Suppressor macrophage treated with lipopolysaccharide for 1 hour (primary cell): ENCODE data around the gene MBOAT7.
"Not testable (repeated sequence)": the region's sequence is repeated elsewhere in the genome, so short reads cannot be mapped to it uniquely, and the experiment has no call there.

ENCODE experiments used
- DNase-seq, 3 donors: peaks; one replicate each; pipeline ENCODE4 v3.0.0-alpha.2; 2020 to 2022

The MBOAT7 gene

DNA sequence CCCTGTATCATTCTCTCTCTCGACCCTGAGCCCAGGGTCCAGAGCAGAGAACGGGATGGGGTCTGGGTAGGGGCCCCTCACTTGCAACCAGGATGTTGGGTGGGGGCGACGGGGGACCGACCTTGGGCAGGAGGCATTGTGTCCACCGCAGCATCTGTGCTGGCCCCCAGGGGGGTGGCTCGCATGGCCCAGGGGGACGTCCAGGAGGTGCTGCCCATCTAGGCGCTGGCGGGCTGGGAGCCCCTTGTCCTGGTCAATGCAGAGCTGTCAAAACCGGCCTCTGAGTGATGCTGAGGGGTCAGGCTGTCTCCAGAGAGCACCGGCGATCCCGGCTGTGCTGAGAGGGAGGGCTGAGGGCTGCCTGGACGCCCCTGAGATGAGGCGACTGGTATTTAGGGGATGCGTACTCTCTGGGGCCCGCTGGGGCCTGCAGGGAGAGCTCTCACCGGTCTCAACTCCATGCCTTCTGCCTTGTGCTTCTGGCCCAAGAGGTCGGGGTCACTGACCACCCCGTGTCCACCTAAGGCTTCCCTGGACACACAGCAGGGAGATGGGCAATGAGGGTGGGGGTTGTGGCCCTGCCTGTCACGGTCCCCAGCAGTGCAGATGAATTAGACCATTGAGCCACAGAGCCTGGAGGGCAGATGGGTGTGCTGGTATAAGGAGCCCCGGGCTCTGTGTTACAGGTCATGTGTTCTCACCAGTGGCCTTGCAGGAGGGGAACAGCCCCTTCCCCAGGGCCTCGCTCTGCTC is 19.9 kb upstream of the MBOAT7 start:
- DNase-seq = no peak

DNA sequence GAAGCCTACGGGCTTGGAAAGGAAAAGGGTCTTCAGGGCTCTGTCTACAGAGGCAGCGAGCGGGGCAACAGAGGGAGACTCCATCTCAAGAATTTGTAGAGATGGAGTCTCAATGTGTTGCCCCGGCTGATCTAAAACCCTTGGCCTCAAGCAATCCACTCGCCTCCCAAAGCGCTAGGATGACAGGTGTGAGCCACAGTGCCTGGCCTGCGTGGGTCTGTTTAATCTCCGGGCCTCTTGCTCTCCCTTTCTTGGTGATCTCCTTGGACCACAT is 19.3 kb upstream of the MBOAT7 start:
- DNase-seq = no peak

DNA sequence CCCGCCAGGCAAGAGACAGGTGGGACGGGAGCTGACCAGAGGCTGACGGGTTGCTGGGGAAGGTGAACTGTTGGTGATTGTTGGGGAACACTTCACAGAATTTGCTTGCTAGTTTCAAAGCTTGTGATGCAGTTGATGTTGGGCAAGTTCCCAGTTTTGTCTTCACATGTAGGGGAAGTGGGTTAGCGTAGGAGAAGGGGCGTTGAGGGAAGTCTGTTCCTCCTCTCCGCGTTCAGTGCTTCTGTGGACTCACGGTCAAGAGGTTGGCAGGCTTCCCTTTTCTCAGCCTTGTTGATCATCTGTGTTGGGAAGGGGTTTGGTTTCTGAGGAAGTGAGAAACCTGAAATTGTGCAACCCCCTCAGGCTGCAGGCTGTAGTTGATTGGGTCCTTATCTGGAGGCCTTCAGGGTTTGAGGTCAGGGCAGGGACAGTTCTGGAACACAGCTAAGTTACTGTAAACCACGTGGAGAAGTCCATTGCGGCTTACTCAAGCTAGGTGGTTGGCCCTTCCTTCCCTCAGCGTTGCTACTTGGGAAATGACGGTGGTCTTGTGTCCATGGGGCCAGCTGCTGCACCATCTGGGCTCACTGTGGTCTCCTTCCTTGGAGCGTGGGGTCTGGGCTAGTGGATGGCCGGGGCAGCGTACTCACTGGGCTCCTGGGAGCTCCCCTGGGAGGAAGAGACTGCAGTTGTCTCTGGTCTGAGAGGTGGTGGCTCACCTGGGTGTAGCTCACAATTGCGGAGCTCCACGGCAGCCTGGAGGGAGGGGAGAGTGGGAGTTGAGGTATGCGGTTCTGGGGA is 18.8 kb upstream of the MBOAT7 start:
- DNase-seq = peak; percentile 96 to 100 (median 98)

DNA sequence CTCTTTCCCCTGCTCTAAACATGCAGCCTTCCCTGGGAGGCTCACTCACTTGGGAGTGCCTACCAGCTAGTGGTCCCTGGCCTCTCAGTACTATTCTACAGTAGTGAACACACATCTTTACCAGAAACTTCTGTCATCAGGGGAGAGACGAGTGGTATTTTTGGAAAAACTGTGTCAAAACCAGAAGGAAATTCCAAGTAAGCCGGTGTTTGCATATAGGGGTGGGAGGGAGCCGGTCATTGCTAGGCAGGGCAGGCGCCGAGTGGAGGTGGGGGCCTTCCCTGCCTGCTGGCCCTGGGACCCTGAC is 18.2 kb upstream of the MBOAT7 start:
- DNase-seq = peak; percentile 88 to 98 (median 91)

DNA sequence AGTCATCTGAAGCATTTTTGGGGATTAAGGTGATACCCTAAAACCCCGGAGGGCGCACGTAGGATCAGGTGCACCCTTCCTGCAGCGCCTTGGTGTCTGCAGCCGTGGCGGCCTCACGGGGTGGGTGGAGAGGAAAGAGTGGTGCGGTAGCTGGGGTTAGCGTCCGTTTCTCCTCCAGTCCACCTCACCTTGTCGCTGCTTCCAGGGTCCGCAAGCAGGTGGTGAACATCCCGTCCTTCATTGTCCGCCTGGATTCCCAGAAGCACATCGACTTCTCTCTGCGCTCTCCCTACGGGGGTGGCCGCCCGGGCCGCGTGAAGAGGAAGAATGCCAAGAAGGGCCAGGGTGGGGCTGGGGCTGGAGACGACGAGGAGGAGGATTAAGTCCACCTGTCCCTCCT is 17.8 kb upstream of the MBOAT7 start:
- DNase-seq = peak in 1 of 3 donors; percentile 48

DNA sequence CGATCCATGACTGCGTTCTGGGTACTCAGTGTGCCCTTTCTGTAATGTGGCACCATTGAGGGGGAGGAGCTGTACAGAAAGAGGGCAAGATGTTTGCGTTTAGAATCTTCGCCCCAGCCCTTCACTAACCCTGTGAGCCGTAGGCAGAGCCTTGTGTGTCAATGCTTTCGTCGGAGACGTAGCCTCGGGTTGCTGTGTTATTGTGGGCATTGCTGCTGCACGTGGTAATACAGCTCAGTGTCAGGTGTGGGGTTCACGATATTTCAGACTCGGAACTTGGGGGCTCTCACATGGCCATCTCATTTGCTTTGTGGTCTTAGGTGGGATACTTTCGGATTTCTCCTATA is 17.4 kb upstream of the MBOAT7 start:
- no peak for DNase-seq

- DNase-seq = peak in 2 of 3 donors; percentile 36 to 43
Measured at GRCh38 chr19:54206030-54206830, 16.9 kb upstream of the MBOAT7 start.

- DNase-seq = no peak
Measured at GRCh38 chr19:54204767-54205468, 15.5 kb upstream of the MBOAT7 start.

GRCh38 chr19:54203151-54203611 is 13.8 kb upstream of the MBOAT7 start:
- no peak for DNase-seq

DNA sequence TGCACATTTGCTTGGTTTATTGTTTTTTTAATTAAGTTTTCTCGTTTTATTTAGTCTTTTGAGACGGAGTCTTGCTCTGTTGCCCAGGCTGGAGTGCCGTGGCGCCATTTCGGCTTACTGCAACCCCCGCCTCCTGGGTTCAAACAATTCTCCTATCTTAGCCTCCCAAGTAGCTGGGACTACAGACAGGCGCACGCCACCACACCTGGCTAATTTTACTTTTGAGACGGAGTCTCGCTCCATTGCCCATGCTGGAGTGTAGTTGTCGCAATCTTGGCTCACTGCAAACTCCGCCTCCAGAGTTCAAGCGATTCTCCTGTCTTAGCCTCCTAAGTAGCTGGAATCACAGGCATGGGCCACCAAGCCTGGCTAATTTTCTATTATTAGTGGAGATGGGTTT is 12.6 kb upstream of the MBOAT7 start:
- no peak for DNase-seq

DNA sequence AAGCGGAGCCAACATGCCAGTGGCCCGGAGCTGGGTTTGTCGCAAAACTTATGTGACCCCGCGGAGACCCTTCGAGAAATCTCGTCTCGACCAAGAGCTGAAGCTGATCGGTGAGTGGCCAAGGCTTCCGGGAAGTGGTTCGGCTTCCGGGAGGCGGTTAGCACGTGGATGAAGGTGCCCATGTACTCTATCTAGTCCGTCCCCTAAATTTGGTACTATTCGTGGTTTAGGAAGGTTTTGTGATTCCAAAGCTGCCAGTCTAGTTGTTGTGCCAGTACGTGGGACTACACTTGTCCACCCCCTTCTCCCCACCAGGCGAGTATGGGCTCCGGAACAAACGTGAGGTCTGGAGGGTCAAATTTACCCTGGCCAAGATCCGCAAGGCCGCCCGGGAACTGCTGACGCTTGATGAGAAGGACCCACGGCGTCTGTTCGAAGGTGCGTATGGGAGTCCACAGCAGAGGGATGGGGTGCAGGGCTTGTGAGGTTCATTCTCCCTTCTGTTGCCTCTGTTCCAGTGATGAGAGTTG is 11.9 kb upstream of the MBOAT7 start:
- DNase-seq = no peak

- DNase-seq = no peak
Measured at GRCh38 chr19:54199401-54199800, 10.0 kb upstream of the MBOAT7 start.

GRCh38 chr19:54197121-54197520 is 7.7 kb upstream of the MBOAT7 start:
- peak in 1 of 3 donors; percentile 28 for DNase-seq

DNA sequence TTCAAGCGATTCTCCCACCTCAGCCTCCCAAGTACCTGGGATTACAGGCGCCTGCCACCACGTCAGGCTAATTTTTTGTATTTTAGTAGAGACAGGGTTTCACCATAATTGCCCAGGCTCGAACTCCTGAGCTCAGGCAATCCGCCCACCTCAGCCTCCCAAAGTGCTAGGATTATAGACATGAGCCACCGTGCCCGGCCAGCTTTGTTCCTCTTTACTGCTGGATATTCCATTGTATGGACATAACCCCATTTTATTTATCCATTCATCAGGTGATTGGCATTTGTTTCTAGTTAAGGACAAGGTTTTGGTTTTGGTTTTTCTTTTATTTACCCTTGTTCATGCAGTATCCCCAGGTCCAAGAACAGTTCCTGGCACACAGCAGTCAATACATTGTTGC is 7.2 kb upstream of the MBOAT7 start:
- DNase-seq = peak; percentile 32 to 84 (median 50)

- not testable (repeated sequence) for DNase-seq
Measured at GRCh38 chr19:54194463-54194862, 5.1 kb upstream of the MBOAT7 start.

GRCh38 chr19:54193011-54193410 is 3.6 kb upstream of the MBOAT7 start:
- no peak for DNase-seq

- DNase-seq = peak in 2 of 3 donors; percentile 21 to 35
Measured at GRCh38 chr19:54191811-54192453, 2.6 kb upstream of the MBOAT7 start.

DNA sequence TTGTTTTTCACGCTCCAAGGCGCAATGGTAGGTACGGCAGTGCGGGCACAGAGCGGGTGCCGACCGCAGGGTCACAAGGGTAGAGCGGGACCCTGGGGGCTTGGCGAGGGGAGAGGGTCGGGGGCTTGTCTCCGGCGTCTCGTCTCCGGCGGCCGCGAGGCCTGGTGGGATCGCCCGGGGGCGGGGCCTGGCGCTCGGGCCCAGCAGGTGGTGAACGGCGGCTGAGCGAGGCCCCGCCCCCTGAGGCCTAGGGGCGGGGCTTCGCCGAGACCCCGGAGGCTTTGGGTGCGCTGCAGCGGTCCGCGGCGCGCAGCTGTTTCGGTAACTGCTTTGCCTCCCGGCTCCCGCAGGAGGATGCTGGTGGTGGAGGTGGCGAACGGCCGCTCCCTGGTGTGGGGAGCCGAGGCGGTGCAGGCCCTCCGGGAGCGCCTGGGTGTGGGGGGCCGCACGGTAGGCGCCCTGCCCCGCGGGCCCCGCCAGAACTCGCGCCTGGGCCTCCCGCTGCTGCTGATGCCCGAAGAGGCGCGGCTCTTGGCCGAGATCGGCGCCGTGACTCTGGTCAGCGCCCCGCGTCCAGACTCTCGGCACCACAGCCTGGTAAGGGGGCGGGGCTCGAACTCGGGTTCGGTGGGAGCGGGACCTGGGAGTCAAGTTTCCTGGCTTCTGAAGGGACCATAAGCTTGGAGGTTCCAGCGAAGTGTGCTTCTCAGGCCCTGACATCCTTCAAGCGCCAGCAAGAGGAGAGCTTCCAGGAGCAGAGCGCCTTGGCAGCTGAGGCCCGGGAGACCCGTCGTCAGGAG is 1.8 kb upstream of the MBOAT7 start, which contains the start of gene TSEN34:
TSEN34 (plus strand) TSS at position 298 of the 800 bp plus-strand sequence; CDS start at position 355, 57 bp downstream.
- DNase-seq = peak; percentile 90 to 97 (median 92)

- peak; percentile 100 for DNase-seq
Measured at GRCh38 chr19:54190503-54191010, 1.2 kb upstream of the MBOAT7 start.

DNA sequence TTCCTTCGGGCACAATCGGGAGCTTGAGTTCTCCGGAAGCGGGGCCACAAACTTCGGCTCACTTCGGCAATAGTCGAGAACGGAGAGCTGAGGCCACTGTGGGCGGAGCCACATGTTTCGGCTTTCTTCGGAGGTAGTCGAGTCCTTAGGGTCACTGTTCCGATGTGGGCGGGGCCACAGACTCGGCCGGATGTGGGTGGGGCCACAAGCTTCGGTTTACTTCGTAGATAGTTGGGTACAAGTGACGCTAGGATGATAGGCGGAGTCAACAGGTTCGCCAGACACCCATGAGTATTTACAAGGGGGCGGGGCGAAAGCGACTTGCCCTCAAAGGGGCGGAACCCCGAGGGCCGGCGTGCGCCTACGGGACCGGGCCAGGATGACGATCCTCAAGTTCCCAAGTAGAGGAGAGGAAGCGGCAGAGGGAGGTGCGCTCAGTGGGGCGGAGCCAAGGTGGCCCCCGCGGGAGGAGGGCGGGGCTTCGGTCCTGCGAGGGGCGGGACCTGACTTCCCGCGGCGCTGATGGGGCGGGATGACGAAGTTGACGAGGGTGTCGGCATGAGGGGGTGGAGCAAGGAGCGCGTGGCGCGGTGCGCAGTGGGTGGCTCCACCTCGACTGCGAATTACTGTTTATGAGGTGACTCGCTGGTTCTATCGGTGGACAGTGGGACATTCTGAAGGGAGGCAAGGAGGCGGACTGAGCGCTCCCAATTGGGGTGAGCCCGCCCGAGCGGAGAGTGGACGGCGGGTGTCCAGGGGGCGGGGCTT is 539 bp upstream of the MBOAT7 start:
- peak; percentile 100 for DNase-seq
